ENCODE measurements around the gene MRPL48. TPM values are rescaled to one million over a fixed set of nuclear protein-coding genes. Genes with fewer than 3 reads are reported as not detected.

Gene MRPL48
- total RNA-seq, 1 experiment from 2014 or later: 36.8 TPM

GRCh38 chr11:73860202-73860601, 72.5 kb downstream of the MRPL48 start:
- POLR2A ChIA-PET: interaction anchor here (1.0 kb wide), 1 partner anchor 14 kb away, joined by 4 read pairs; no protein-coding TSS in a partner anchor
- TF ChIP-seq CTCF (IDR thresholded peaks at IDR 0.05; ENCODE audit: unreplicated experiment): no peak
- no peaks in the 10 kb centered on the region for H3K4me1 Mint-ChIP-seq (ENCODE audit: insufficient read depth, unreplicated experiment)
- H3K9me3 Mint-ChIP-seq (ENCODE audit: unreplicated experiment): no peaks in the 10 kb centered on the region
- intact Hi-C loops (cut with micrococcal nuclease): no loop called here
- H3K4me3 Mint-ChIP-seq (ENCODE audit: unreplicated experiment): no peak overlapping the region
- peaks cover 41% of the 10 kb centered on the region for H3K36me3 Mint-ChIP-seq (ENCODE audit: insufficient read depth, unreplicated experiment)
- no peaks in the 10 kb centered on the region for H3K27me3 Mint-ChIP-seq (ENCODE audit: insufficient read depth, unreplicated experiment)
- BruUV-seq (replicated peaks): no TSS peak
- H3K27ac Mint-ChIP-seq (ENCODE audit: low read depth, unreplicated experiment): no peak overlapping the region
- CTCF ChIA-PET: no interaction called here
- DNase-seq (ENCODE audit: unreplicated experiment): no peak

GRCh38 chr11:73862986-73863385, 75.3 kb downstream of the MRPL48 start:
- no peak overlapping the region for H3K27ac Mint-ChIP-seq (ENCODE audit: low read depth, unreplicated experiment)
- peaks cover 13% of the 10 kb centered on the region for H3K4me1 Mint-ChIP-seq (ENCODE audit: insufficient read depth, unreplicated experiment)
- ChIA-PET POLR2A (interaction anchor here (0.5 to 1.3 kb wide), 3 partner anchors 10 to 541 kb away, joined by 3 read pairs; no protein-coding TSS in a partner anchor), CTCF (no interaction called here)
- H3K4me3 Mint-ChIP-seq (ENCODE audit: unreplicated experiment): no peak overlapping the region
- DNase-seq (ENCODE audit: unreplicated experiment): no peak
- peaks cover 37% of the 10 kb centered on the region for H3K36me3 Mint-ChIP-seq (ENCODE audit: insufficient read depth, unreplicated experiment)
- intact Hi-C loops (cut with micrococcal nuclease): no loop called here
- TF ChIP-seq CTCF (IDR thresholded peaks at IDR 0.05; ENCODE audit: unreplicated experiment): no peak
- no peaks in the 10 kb centered on the region for H3K27me3 Mint-ChIP-seq (ENCODE audit: insufficient read depth, unreplicated experiment)
- no peaks in the 10 kb centered on the region for H3K9me3 Mint-ChIP-seq (ENCODE audit: unreplicated experiment)
- no TSS peak for BruUV-seq (replicated peaks)

- CTCF ChIA-PET: interaction anchor here (0.9 kb wide), 2 partner anchors 26 to 84 kb away, joined by 4 to 6 read pairs; no protein-coding TSS in a partner anchor
Measured at GRCh38 chr11:73866095-73866579, 78.5 kb downstream of the MRPL48 start.

More at GRCh38 chr11:73866095-73866579, 78.5 kb downstream of the MRPL48 start:
- Mint-ChIP-seq H3K36me3 (ENCODE audit: insufficient read depth, unreplicated experiment) (peaks cover 50% of the 10 kb centered on the region), H3K27me3 (ENCODE audit: insufficient read depth, unreplicated experiment) (no peaks in the 10 kb centered on the region), H3K27ac (ENCODE audit: low read depth, unreplicated experiment) (no peak overlapping the region), H3K4me1 (ENCODE audit: insufficient read depth, unreplicated experiment) (peaks cover 13% of the 10 kb centered on the region), H3K4me3 (ENCODE audit: unreplicated experiment) (no peak overlapping the region), H3K9me3 (ENCODE audit: unreplicated experiment) (no peaks in the 10 kb centered on the region)
- BruUV-seq (replicated peaks): no TSS peak
- DNase-seq (ENCODE audit: unreplicated experiment): peak; percentile 49
- no peak for TF ChIP-seq CTCF (IDR thresholded peaks at IDR 0.05; ENCODE audit: unreplicated experiment)
- POLR2A ChIA-PET: interaction anchor here (0.9 to 3.3 kb wide), 14 partner anchors 9 to 113 kb away, joined by 3 to 37 read pairs (median 4); partner anchors contain the start of genes COA4, MRPL48, PAAF1 and RAB6A
- intact Hi-C loops (cut with micrococcal nuclease): loop anchor here (1.0 kb wide), 1 partner anchor 105 kb away; the partner anchor contains the start of gene RAB6A
